T-helper 22 cell (primary cell): ENCODE results near the gene TNKS2.
"Not testable (repeated sequence)": the region's sequence is repeated elsewhere in the genome, so short reads cannot be mapped to it uniquely, and the experiment has no call there.

Experiments used
- DNase-seq: peaks from one replicate; pipeline ENCODE4 v3.0.0-alpha.2; 2020; ENCODE audit warnings: low read depth

TNKS2 gene

GRCh38 chr10:91796331-91797047 is 1.7 kb upstream of the TNKS2 start:
- peak; percentile 26 for DNase-seq

- no peak for DNase-seq
Observed at GRCh38 chr10:91797048-91797690, 1.1 kb upstream of the TNKS2 start.

- peak; percentile 48 for DNase-seq
Observed at GRCh38 chr10:91798649-91799611, 704 bp downstream of the TNKS2 start.

- no peak for DNase-seq
Observed at GRCh38 chr10:91799612-91799975, 1.4 kb downstream of the TNKS2 start.

- DNase-seq = no peak
Observed at GRCh38 chr10:91800182-91800581, 2.0 kb downstream of the TNKS2 start.

GRCh38 chr10:91800756-91801155 is 2.5 kb downstream of the TNKS2 start:
- no peak for DNase-seq

- DNase-seq = no peak
Observed at GRCh38 chr10:91803386-91804125, 5.3 kb downstream of the TNKS2 start.

GRCh38 chr10:91804126-91804510 is 5.9 kb downstream of the TNKS2 start:
- no peak for DNase-seq

GRCh38 chr10:91805110-91805838 is 7.0 kb downstream of the TNKS2 start:
- DNase-seq = no peak

- DNase-seq = not testable (repeated sequence)
Observed at GRCh38 chr10:91807264-91807663, 9.0 kb downstream of the TNKS2 start.

- DNase-seq = no peak
Observed at GRCh38 chr10:91813251-91813650, 15.0 kb downstream of the TNKS2 start.

GRCh38 chr10:91816981-91817380 is 18.8 kb downstream of the TNKS2 start:
- no peak for DNase-seq

GRCh38 chr10:91820144-91820543 is 21.9 kb downstream of the TNKS2 start:
- DNase-seq = no peak

- DNase-seq = no peak
Observed at GRCh38 chr10:91824076-91824475, 25.9 kb downstream of the TNKS2 start.

GRCh38 chr10:91829268-91829667 is 31.0 kb downstream of the TNKS2 start:
- DNase-seq = no peak

GRCh38 chr10:91838199-91838598 is 40.0 kb downstream of the TNKS2 start:
- no peak for DNase-seq

- DNase-seq = no peak
Observed at GRCh38 chr10:91843083-91843482, 44.9 kb downstream of the TNKS2 start.

GRCh38 chr10:91856637-91857036 is 58.4 kb downstream of the TNKS2 start:
- DNase-seq = no peak

- no peak for DNase-seq
Observed at GRCh38 chr10:91860885-91861284, 62.7 kb downstream of the TNKS2 start.

- DNase-seq = no peak
Observed at GRCh38 chr10:91864099-91864498, 65.9 kb downstream of the TNKS2 start.

GRCh38 chr10:91864744-91865143 is 66.5 kb downstream of the TNKS2 start:
- DNase-seq = no peak
